GM12878 (cell line): Measurements from ENCODE around the gene PF4V1. TPM values are rescaled to one million over a fixed set of nuclear protein-coding genes. Genes with fewer than 3 reads are reported as not detected.

Experiments used
- ATAC-seq: fragments of 200-7000 bp; cut with Tn5 transposase; 3 replicates; pipeline ENCODE4 v1.9.1; 2020; ENCODE audit warnings: mild to moderate bottlenecking, moderate library complexity
- BruUV-seq: library from RNA; stranded (reverse); fragments of 400-500 nt; replicated peaks from 2 replicates; lab custom pipeline; 2021; lab: Mats Ljungman, UMichigan
- CTCF ChIA-PET: fragments of 300-600 bp; sonication (Branson Sonifier 250); formaldehyde crosslinking; extraction: SDS; loops from one replicate; lab custom pipeline; 2021; ENCODE audit warnings: inconsistent platforms; lab: Yijun Ruan, JAX
- POLR2A ChIA-PET: fragments of 350-600 bp; formaldehyde crosslinking; extraction: SDS; loops from one replicate; lab custom pipeline; 2021; ENCODE audit warnings: inconsistent platforms; lab: Charles Lee
- RAD21 ChIA-PET: fragments of 300-600 bp; sonication (Branson Sonifier 250); formaldehyde crosslinking; loops from one replicate; lab custom pipeline; 2023; ENCODE audit warnings: antibody characterized with exemption; ENCODE audit not compliant: unreplicated experiment; lab: Charles Lee
- SMC1A ChIA-PET: fragments of 300-600 bp; sonication (Branson Sonifier 250); formaldehyde crosslinking; loops from one replicate; lab custom pipeline; 2023; ENCODE audit not compliant: unreplicated experiment, uncharacterized antibody; lab: Charles Lee
- DNase-seq: peaks from one replicate; pipeline ENCODE4 v3.0.0-alpha.2; 2011; ENCODE audit warnings: low read depth, low spot score
- FAIRE-seq: peaks from 3 replicates; lab custom pipeline; 2011; peaks lifted over from hg19 to GRCh38; lab: Jason Lieb, UNC
- H2AFZ ChIP-seq: 2 replicates; pipeline ENCODE4 v1.6.0; 2011; ENCODE audit warnings: low read depth, low read length, control low read depth; ENCODE audit not compliant: control insufficient read depth
- H3K27ac ChIP-seq: 2 replicates; pipeline ENCODE4 v1.5.1; 2011; ENCODE audit warnings: control low read depth; ENCODE audit not compliant: control insufficient read depth, insufficient read depth
- H3K27me3 ChIP-seq, 2 experiments: replicated peaks in 1 of 2; 2 replicates each; pipeline versions ENCODE4 v1.6.0 to v1.6.1; 2011; ENCODE audit warnings: low read length in 1 of 2; ENCODE audit not compliant: control insufficient read depth in 2 of 2, insufficient read depth in 2 of 2
- H3K36me3 ChIP-seq, 2 experiments: 2 replicates each; pipeline ENCODE4 v1.5.1; 2011; ENCODE audit warnings: low read length in 1 of 2; ENCODE audit not compliant: control insufficient read depth in 2 of 2, insufficient read depth in 2 of 2
- H3K4me1 ChIP-seq: 2 replicates; pipeline ENCODE4 v1.6.1; 2011; ENCODE audit warnings: mild to moderate bottlenecking, low read length, moderate library complexity, mixed read lengths; ENCODE audit not compliant: control insufficient read depth, insufficient read depth
- H3K4me2 ChIP-seq: 2 replicates; pipeline ENCODE4 v1.6.0; 2011; ENCODE audit warnings: control low read depth; ENCODE audit not compliant: control insufficient read depth, insufficient read depth
- H3K4me3 ChIP-seq: fragments of 200-600 bp; sonication (generic); 2 replicates; pipeline ENCODE4 v1.5.1; 2016
- H3K79me2 ChIP-seq: 2 replicates; pipeline ENCODE4 v1.6.0; 2011; ENCODE audit warnings: low read length; ENCODE audit not compliant: control insufficient read depth, insufficient read depth
- H3K9ac ChIP-seq: 2 replicates; pipeline ENCODE4 v1.8.0; 2011; ENCODE audit warnings: low read length, control low read depth, mixed read lengths; ENCODE audit not compliant: control insufficient read depth, insufficient read depth
- H3K9me3 ChIP-seq: replicated peaks from 3 replicates; pipeline ENCODE4 v1.5.1; 2011; ENCODE audit warnings: mild to moderate bottlenecking, low read length; ENCODE audit not compliant: control insufficient read depth, insufficient read depth
- H4K20me1 ChIP-seq: 2 replicates; pipeline ENCODE4 v1.6.0; 2011; ENCODE audit not compliant: control insufficient read depth, insufficient read depth
- FOXK2 ChIP-seq: fragments of 450-650 bp; IDR thresholded peaks from 2 replicates; pipeline ENCODE4 v1.6.1; 2017; ENCODE audit warnings: mild to moderate bottlenecking, moderate library complexity
- HDGF ChIP-seq: fragments of 450-650 bp; IDR thresholded peaks from 2 replicates; pipeline ENCODE4 v1.6.1; 2016; ENCODE audit warnings: antibody characterized with exemption
- SMC3 ChIP-seq: IDR thresholded peaks from 2 replicates; pipeline ENCODE4 v1.6.1; 2011; ENCODE audit warnings: low read length, improper control_type of control experiment, borderline replicate concordance
- WGBS: methylation state at CpG from one replicate; pipeline ENCODE4 v1.1.6; 2016; ENCODE audit warnings: low lambda C conversion rate; ENCODE audit not compliant: insufficient replicate concordance, insufficient coverage; ENCODE audit errors: missing lambda C conversion rate; 5-methylcytosine and 5-hydroxymethylcytosine counted together
- in situ Hi-C: fragments of 300-500 bp; cut with MboI; formaldehyde crosslinking; loops from 9 replicates; pipeline ENCODE4 v1.14.3; 2018; ENCODE audit warnings: mixed read lengths
- intact Hi-C: fragments of 100-400 bp; cut with micrococcal nuclease; formaldehyde crosslinking; loops from one replicate; pipeline ENCODE4 v1.14.2; 2022; ENCODE audit not compliant: unreplicated experiment
- polyA plus RNA-seq, 11 experiments: library from polyadenylated mRNA; depleted of rRNA in 4 of 11; unstranded in 6 of 11; stranded (reverse) in 5 of 11; fragments of >200 nt; fragmentation: Nextera tagmentation in 4 of 11; fragmentation: Illumina TruSeq in 1 of 11; extraction: Ambion mirVana in 4 of 11; extraction: Trizol in 1 of 11; gene quantifications; 1 replicate in 1 of 11; 2 replicates in 10 of 11; pipeline versions ENCODE4 v1.2.1 to v1.2.3, GENCODE V29; 2011 to 2016; ENCODE audit warnings: inconsistent platforms in 2 of 11, missing spikeins in 2 of 11, low read depth in 1 of 11
- total RNA-seq, 4 experiments: library from RNA; depleted of rRNA in 3 of 4; stranded (reverse); fragments of >200 nt in 3 of 4; fragmentation: Illumina TruSeq in 1 of 4; extraction: Trizol in 1 of 4; gene quantifications; 2 replicates each; pipeline versions ENCODE4 v1.2.1 to v1.2.3, GENCODE V29; 2013 to 2021

Gene PF4V1
- total and polyA plus RNA-seq, 10 of the 15 experiments (the other 5 are each of a cell fraction or from before 2014, with no cell fraction given), result not detected

GRCh38 chr4:73844806-73845205 is 8.3 kb upstream of the PF4V1 start:
- intact Hi-C loops (no loop called here), in situ Hi-C loops (no loop called here)
- no peaks in the 10 kb centered on the region for H4K20me1 ChIP-seq
- no peaks in the 10 kb centered on the region for H3K36me3 ChIP-seq
- ChIA-PET POLR2A (no interaction called here), RAD21 (no interaction called here), CTCF (interaction anchor here (0.8 to 2.1 kb wide), 3 partner anchors 14 to 20 kb away, joined by 4 to 6 read pairs (median 4); no protein-coding TSS in a partner anchor), SMC1A (no interaction called here)
- DNase-seq (no peak), FAIRE-seq (no peak)
- H3K4me1 ChIP-seq, result no peaks in the 10 kb centered on the region
- no peak overlapping the region for H3K4me2 ChIP-seq
- no peaks in the 10 kb centered on the region for H3K79me2 ChIP-seq
- no peak overlapping the region for H3K4me3 ChIP-seq
- H3K27ac ChIP-seq, result no peak overlapping the region
- no TSS peak for BruUV-seq
- no peaks in the 10 kb centered on the region for H3K9me3 ChIP-seq
- H3K27me3 ChIP-seq, result no peaks in the 10 kb centered on the region
- H2AFZ ChIP-seq, result no peak overlapping the region
- 0% methylated on average over 2 of the region's 2 CpGs for WGBS
- TF ChIP-seq HDGF (no peak), FOXK2 (no peak)
- TF ChIP-seq, all 136 proteins: peak for 0
- no peak overlapping the region for H3K9ac ChIP-seq
- no peak for ATAC-seq

GRCh38 chr4:73847526-73848182 is 5.4 kb upstream of the PF4V1 start:
- no TSS peak for BruUV-seq
- Histone ChIP-seq H3K9me3 (no peaks in the 10 kb centered on the region), H3K4me1 (no peaks in the 10 kb centered on the region), H3K9ac (no peak overlapping the region), H3K4me3 (no peak overlapping the region), H3K4me2 (no peak overlapping the region), H3K79me2 (no peaks in the 10 kb centered on the region), H3K36me3 (no peaks in the 10 kb centered on the region), H4K20me1 (no peaks in the 10 kb centered on the region), H3K27ac (no peak overlapping the region), H3K27me3 (no peaks in the 10 kb centered on the region), H2AFZ (no peak overlapping the region)
- TF ChIP-seq SMC3, result no peak
- RAD21 ChIA-PET, result no interaction called here
- in situ Hi-C loops (no loop called here), intact Hi-C loops (no loop called here)
- no peak for DNase-seq
- ATAC-seq, result no peak
- CTCF ChIA-PET, result interaction anchor here (0.5 to 0.9 kb wide), 2 partner anchors 17 to 68 kb away, joined by 3 read pairs; no protein-coding TSS in a partner anchor
- no peak for FAIRE-seq
- POLR2A ChIA-PET, result no interaction called here
- WGBS, result 40% methylated on average over 3 of the region's 3 CpGs
- SMC1A ChIA-PET, result no interaction called here
